Spleen (tissue), 11 donors: ENCODE data around the gene MROH8. TPM values are rescaled to one million over a fixed set of nuclear protein-coding genes. Genes with fewer than 3 reads are reported as not detected.

ENCODE experiments used
- DNase-seq: peaks from one replicate; pipeline ENCODE4 v3.0.0-alpha.2; 2020
- H3K27ac ChIP-seq, 8 donors: fragments of 200-600 bp; sonication (generic) in 7 of 8; 1 replicate in 4 of 8; 2 replicates in 4 of 8; pipeline versions ENCODE4 v1.5.0 to v1.8.0; 2016 to 2021; ENCODE audit warnings: inconsistent platforms in 4 of 8, mild to moderate bottlenecking in 4 of 8, moderate library complexity in 1 of 8
- H3K27me3 ChIP-seq, 7 donors: fragments of 200-600 bp; sonication (generic) in 6 of 7; replicated peaks in 1 of 7; 1 replicate in 4 of 7; 2 replicates in 3 of 7; pipeline versions ENCODE4 v1.5.0 to v1.8.0; 2016 to 2021; ENCODE audit warnings: inconsistent platforms in 3 of 7, mild to moderate bottlenecking in 1 of 7
- H3K36me3 ChIP-seq, 6 donors: fragments of 200-600 bp; sonication (generic) in 5 of 6; 1 replicate in 4 of 6; 2 replicates in 2 of 6; pipeline versions ENCODE4 v1.5.0 to v1.8.0; 2016 to 2021; ENCODE audit warnings: inconsistent platforms in 2 of 6
- H3K4me1 ChIP-seq, 6 donors: fragments of 200-600 bp; sonication (generic) in 5 of 6; 1 replicate in 3 of 6; 2 replicates in 3 of 6; pipeline versions ENCODE4 v1.5.0 to v1.8.0; 2016 to 2021; ENCODE audit warnings: inconsistent platforms in 3 of 6
- H3K4me3 ChIP-seq, 8 donors: fragments of 200-600 bp; sonication (generic) in 7 of 8; 1 replicate in 4 of 8; 2 replicates in 4 of 8; pipeline versions ENCODE4 v1.5.0 to v1.8.0; 2016 to 2021; ENCODE audit warnings: inconsistent platforms in 4 of 8, mild to moderate bottlenecking in 4 of 8, moderate library complexity in 2 of 8
- H3K9me3 ChIP-seq, 8 donors: fragments of 200-600 bp; sonication (generic) in 7 of 8; 1 replicate in 4 of 8; 2 replicates in 4 of 8; pipeline versions ENCODE4 v1.5.0 to v1.8.0; 2016 to 2021; ENCODE audit warnings: inconsistent platforms in 4 of 8
- POLR2A ChIP-seq, 3 donors: fragments of 450-650 bp; IDR thresholded peaks; one replicate each; pipeline ENCODE4 v1.5.1; 2017; ENCODE audit warnings: antibody characterized with exemption in 3 of 3, mild to moderate bottlenecking in 1 of 3
- POLR2AphosphoS5 ChIP-seq, 3 donors: sonication (generic); formaldehyde crosslinking; IDR thresholded peaks; one replicate each; pipeline ENCODE4 v1.5.1; 2017; ENCODE audit warnings: antibody characterized with exemption in 3 of 3
- WGBS, 5 donors: extraction: QIAGEN DNeasy Blood & Tissue Kit in 3 of 5; methylation state at CpG; one replicate each; pipeline versions ENCODE4 v1.1.5 to v1.1.7; 2013 to 2018; 5-methylcytosine and 5-hydroxymethylcytosine counted together
- intact Hi-C: fragments of 100-400 bp; cut with DNase I; formaldehyde crosslinking; loops from one replicate; pipeline ENCODE4 v1.15.0; 2023; ENCODE audit warnings: low total_unique reads
- polyA plus RNA-seq, 3 donors: library from polyadenylated mRNA; stranded (reverse); fragments of 200-250 nt; gene quantifications; one replicate each; pipeline ENCODE4 v1.2.1, GENCODE V29; 2013
- total RNA-seq, 7 donors: library from RNA; depleted of rRNA in 3 of 7; stranded (reverse); fragments of >200 nt in 3 of 7; fragmentation: NEBNext Ultra II Directional in 4 of 7; extraction: Animal tissue kit (Norgen Biotek cat#: 25700) in 4 of 7; gene quantifications; one replicate each; pipeline versions ENCODE4 v1.1.0 to v1.2.1, GENCODE V29; 2016 to 2021
- TF ChIP-seq, protein P1 (sequence below), 11 experiments: fragments of 200-600 bp in 7 of 11; fragments of 450-650 bp in 4 of 11; sonication (generic) in 4 of 11; IDR thresholded peaks in 8 of 11; conservative IDR thresholded peaks in 3 of 11; 1 replicate in 7 of 11; 2 replicates in 4 of 11; pipeline versions ENCODE4 v1.4.0 to v1.8.0; 2016 to 2021; ENCODE audit warnings: antibody characterized with exemption in 11 of 11, inconsistent platforms in 4 of 11, mild to moderate bottlenecking in 1 of 11
- donor health status: healthy with polysubstance abuse.
- donor health status: DM: no; HTN: no; CAD: no; lungs with moderate emphysema.
- donor health status: DM: no; HTN: no; CAD: no.
- donor health status: Bipolar disorder and iron deficiency.
- donor health status: healthy.
- donor health status: DM: no; HTN: no; CAD: no.
- donor health status: DM: yes; HTN: yes; CAD: no.

The MROH8 gene
- total and polyA plus RNA-seq, 10 donors, result 0.97 to 4.0 (median 3.1) TPM

DNA sequence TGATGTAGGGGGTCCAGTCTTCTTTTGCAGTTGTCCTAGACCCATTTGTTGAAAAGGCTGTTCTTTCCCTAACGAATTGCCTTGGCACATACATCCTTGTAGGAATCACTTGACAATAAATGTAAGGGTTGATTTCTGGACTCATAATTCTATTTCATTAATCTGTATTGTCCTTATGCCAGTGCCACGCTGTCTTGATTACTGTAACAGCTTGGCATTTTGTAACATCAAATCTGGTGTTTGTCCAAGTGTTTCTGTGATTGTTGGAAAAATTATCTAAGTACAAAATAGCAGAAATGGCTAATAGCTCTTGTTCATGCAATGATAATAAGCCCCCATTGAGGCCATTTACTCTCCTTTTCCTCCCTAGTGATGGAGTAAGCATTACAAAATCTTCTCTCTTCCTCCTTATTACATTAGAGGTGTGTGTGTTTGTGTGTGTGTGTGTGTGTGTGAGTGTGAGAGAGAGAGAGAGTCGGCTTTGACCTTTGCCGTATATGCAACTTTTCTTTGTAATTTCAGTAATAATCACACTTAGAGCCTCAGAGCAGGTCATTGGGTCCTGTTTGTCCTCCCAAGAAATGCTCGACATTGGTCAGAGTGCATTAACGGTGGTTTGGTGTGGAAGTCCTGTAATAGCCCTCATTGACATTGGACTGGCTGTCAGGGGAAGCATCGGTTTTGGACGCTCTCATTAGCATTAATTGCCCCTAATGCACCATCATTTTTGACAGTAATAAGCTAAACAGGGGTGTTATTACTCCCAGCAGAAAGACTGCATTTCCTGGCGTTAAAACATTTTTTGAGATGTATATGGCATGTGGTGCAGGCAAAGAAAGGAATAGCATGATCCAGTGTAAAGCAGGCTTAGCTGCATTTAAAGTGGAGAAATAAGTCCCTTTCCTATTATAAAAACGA is 40.7 kb upstream of the MROH8 start:
- H3K4me1 ChIP-seq, result peaks cover 0 to 42% (median 3%) of the 10 kb centered on the region in 6 donors
- no peak overlapping the region for H3K4me3 ChIP-seq
- TF ChIP-seq, protein P1, sequence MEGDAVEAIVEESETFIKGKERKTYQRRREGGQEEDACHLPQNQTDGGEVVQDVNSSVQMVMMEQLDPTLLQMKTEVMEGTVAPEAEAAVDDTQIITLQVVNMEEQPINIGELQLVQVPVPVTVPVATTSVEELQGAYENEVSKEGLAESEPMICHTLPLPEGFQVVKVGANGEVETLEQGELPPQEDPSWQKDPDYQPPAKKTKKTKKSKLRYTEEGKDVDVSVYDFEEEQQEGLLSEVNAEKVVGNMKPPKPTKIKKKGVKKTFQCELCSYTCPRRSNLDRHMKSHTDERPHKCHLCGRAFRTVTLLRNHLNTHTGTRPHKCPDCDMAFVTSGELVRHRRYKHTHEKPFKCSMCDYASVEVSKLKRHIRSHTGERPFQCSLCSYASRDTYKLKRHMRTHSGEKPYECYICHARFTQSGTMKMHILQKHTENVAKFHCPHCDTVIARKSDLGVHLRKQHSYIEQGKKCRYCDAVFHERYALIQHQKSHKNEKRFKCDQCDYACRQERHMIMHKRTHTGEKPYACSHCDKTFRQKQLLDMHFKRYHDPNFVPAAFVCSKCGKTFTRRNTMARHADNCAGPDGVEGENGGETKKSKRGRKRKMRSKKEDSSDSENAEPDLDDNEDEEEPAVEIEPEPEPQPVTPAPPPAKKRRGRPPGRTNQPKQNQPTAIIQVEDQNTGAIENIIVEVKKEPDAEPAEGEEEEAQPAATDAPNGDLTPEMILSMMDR (IDR thresholded peaks at IDR 0.05 in 8 of 11, conservative IDR thresholded peaks at IDR 0.05 in 3 of 11), result no peak
- TF ChIP-seq POLR2AphosphoS5 (IDR thresholded peaks at IDR 0.05), result no peak
- no peak for TF ChIP-seq POLR2A (IDR thresholded peaks at IDR 0.05)
- H3K27me3 ChIP-seq, result no peaks in the 10 kb centered on the region
- H3K9me3 ChIP-seq, result no peaks in the 10 kb centered on the region
- H3K27ac ChIP-seq, result no peak overlapping the region
- WGBS, 5 donors, result 77 to 90% (median 82%) methylated on average over 10 of the region's 10 CpGs
- no peak for DNase-seq
- intact Hi-C loops, result no loop called here
- peaks cover 0 to 100% (median 66%) of the 10 kb centered on the region in 6 donors for H3K36me3 ChIP-seq

GRCh38 chr20:37218976-37219375 is 39.6 kb upstream of the MROH8 start:
- WGBS, 5 donors, result 72 to 89% (median 74%) methylated on average over 4 of the region's 4 CpGs
- no peaks in the 10 kb centered on the region for H3K27me3 ChIP-seq
- H3K4me3 ChIP-seq, result no peak overlapping the region
- no peaks in the 10 kb centered on the region for H3K9me3 ChIP-seq
- H3K27ac ChIP-seq, result no peak overlapping the region
- no peak for DNase-seq
- peaks cover 0 to 100% (median 65%) of the 10 kb centered on the region in 6 donors for H3K36me3 ChIP-seq
- intact Hi-C loops, result no loop called here
- TF ChIP-seq, protein P1 (IDR thresholded peaks at IDR 0.05 in 8 of 11, conservative IDR thresholded peaks at IDR 0.05 in 3 of 11), result no peak
- TF ChIP-seq POLR2AphosphoS5 (IDR thresholded peaks at IDR 0.05), result no peak
- no peak for TF ChIP-seq POLR2A (IDR thresholded peaks at IDR 0.05)
- peaks cover 0 to 42% (median 3%) of the 10 kb centered on the region in 6 donors for H3K4me1 ChIP-seq

DNA sequence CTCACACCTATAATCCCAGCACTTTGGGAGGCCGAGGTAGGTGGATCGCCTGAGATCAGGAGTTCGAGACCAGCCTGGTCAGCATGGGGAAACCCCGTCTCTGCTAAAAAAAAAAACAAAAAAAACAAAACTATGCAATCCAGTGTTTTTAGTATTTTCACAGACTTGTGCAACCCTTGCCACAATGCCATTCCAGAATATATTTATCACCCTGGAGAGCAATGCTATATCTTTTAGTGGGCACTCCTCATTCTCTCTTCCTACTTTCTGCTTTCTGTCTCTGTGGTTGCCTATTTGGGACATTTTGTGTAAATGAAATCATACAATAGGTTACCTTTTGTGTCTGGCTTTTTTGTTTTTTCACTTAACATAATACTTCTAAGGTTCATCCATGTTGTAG is 39.1 kb upstream of the MROH8 start:
- TF ChIP-seq, protein P1 (IDR thresholded peaks at IDR 0.05 in 8 of 11, conservative IDR thresholded peaks at IDR 0.05 in 3 of 11), result no peak
- no peak for TF ChIP-seq POLR2A (IDR thresholded peaks at IDR 0.05)
- TF ChIP-seq POLR2AphosphoS5 (IDR thresholded peaks at IDR 0.05), result no peak
- intact Hi-C loops, result no loop called here
- no peak for DNase-seq

DNA sequence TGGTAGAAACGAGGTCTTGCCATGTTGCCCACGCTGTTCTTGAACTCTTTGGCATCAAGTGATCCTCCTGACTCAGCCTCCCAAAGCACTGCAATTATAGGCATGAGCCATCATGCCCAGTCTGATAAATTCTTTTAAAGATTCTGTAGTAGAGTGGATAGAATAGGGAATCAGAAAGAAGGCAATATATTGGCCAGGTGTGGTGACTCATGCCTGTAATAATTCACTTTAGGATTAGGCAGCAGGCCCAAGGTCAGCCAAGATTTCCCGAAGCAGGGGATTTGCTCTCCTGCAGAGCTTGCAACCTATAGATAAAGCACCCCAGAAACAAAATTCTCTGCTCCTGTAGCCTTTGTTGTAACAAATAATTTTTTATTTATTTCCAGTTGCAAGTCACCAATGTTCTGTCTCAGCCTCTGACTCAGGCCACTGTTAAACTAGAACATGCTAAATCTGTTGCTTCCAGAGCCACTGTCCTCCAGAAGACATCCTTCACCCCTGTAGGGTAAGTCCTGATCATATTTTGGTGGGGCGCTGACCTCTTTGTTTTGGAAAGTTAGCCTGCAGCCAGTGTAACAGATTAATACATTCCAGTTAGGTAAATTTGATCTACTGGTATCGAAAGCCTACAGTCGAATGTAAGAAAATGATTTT is 30.4 kb upstream of the MROH8 start:
- no peak for DNase-seq
- Histone ChIP-seq H3K4me3 (no peak overlapping the region), H3K27me3 (no peaks in the 10 kb centered on the region), H3K36me3 (peaks cover 6 to 100% (median 98%) of the 10 kb centered on the region in 6 donors), H3K27ac (no peak overlapping the region), H3K4me1 (no peaks in the 10 kb centered on the region), H3K9me3 (no peaks in the 10 kb centered on the region)
- TF ChIP-seq POLR2A (IDR thresholded peaks at IDR 0.05) (no peak), POLR2AphosphoS5 (IDR thresholded peaks at IDR 0.05) (no peak)
- TF ChIP-seq, protein P1 (IDR thresholded peaks at IDR 0.05 in 8 of 11, conservative IDR thresholded peaks at IDR 0.05 in 3 of 11), result no peak
- 87 to 94% (median 93%) methylated on average over 6 of the region's 6 CpGs for WGBS, 5 donors
- intact Hi-C loops, result no loop called here

More for the DNA sequence above, 39.1 kb upstream of the MROH8 start:
- Histone ChIP-seq H3K4me1 (peaks cover 0 to 38% (median 2%) of the 10 kb centered on the region in 6 donors), H3K9me3 (no peaks in the 10 kb centered on the region), H3K4me3 (no peak overlapping the region), H3K27ac (no peak overlapping the region), H3K27me3 (no peaks in the 10 kb centered on the region), H3K36me3 (peaks cover 0 to 100% (median 66%) of the 10 kb centered on the region in 6 donors)
- WGBS, 5 donors, result 91 to 97% (median 94%) methylated on average over 4 of the region's 4 CpGs
